HG02973 (cell line): ENCODE data around the gene HSPB6.
"Not testable (repeated sequence)": the region's sequence is repeated elsewhere in the genome, so short reads cannot be mapped to it uniquely, and the experiment has no call there.

Source experiments
- ATAC-seq: cut with Tn5 transposase; IDR thresholded peaks from one replicate; pipeline ENCODE4 v1.9.1; 2021; ENCODE audit warnings: moderate library complexity; ENCODE audit not compliant: unreplicated experiment

HSPB6 gene

GRCh38 chr19:35786299-35787160, 29.7 kb upstream of the HSPB6 start:
- ATAC-seq: no peak

GRCh38 chr19:35785339-35785627, 28.5 kb upstream of the HSPB6 start:
- ATAC-seq: no peak

- no peak for ATAC-seq
These were observed 27.9 kb upstream of the HSPB6 start for GRCh38 chr19:35784503-35785338.

- no peak for ATAC-seq
These were observed 26.9 kb upstream of the HSPB6 start for GRCh38 chr19:35783469-35784434.

- ATAC-seq: no peak
These were observed 25.8 kb upstream of the HSPB6 start for GRCh38 chr19:35782589-35782988.

GRCh38 chr19:35781650-35782049, 24.8 kb upstream of the HSPB6 start:
- ATAC-seq: no peak

- ATAC-seq: no peak
These were observed 23.9 kb upstream of the HSPB6 start for GRCh38 chr19:35780717-35781116.

- ATAC-seq: no peak
These were observed 23.2 kb upstream of the HSPB6 start for GRCh38 chr19:35780058-35780457.

GRCh38 chr19:35779033-35779432, 22.2 kb upstream of the HSPB6 start:
- ATAC-seq: no peak

GRCh38 chr19:35777961-35778360, 21.1 kb upstream of the HSPB6 start:
- no peak for ATAC-seq

GRCh38 chr19:35777086-35777841, 20.4 kb upstream of the HSPB6 start:
- no peak for ATAC-seq

- no peak for ATAC-seq
These were observed 19.4 kb upstream of the HSPB6 start for GRCh38 chr19:35776102-35776788.

GRCh38 chr19:35775298-35776101, 18.7 kb upstream of the HSPB6 start, which contains the start of gene ARHGAP33:
TSS of gene ARHGAP33 (plus strand) at chr19:35775564. CDS start at chr19:35775659, 95 bp downstream.
- ATAC-seq: peak; percentile 95

- ATAC-seq: no peak
These were observed 18.1 kb upstream of the HSPB6 start for GRCh38 chr19:35775046-35775297.

GRCh38 chr19:35774274-35775045, 17.6 kb upstream of the HSPB6 start:
- ATAC-seq: no peak

GRCh38 chr19:35773020-35773806, 16.4 kb upstream of the HSPB6 start:
- no peak for ATAC-seq

- not testable (repeated sequence) for ATAC-seq
These were observed 15.5 kb upstream of the HSPB6 start for GRCh38 chr19:35772362-35772761.

- no peak for ATAC-seq
These were observed 11.2 kb upstream of the HSPB6 start for GRCh38 chr19:35768082-35768421.
